Upper lobe of left lung (tissue), 4 donors: ENCODE measurements around the gene PDE5A.

Experiments
- CTCF ChIP-seq, 6 experiments: fragments of 450-650 bp in 4 of 6; fragments of 200-600 bp in 2 of 6; sonication (generic) in 2 of 6; IDR thresholded peaks; one replicate each; pipeline ENCODE4 v1.5.1; 2016 to 2019; ENCODE audit warnings: antibody characterized with exemption in 6 of 6
- EP300 ChIP-seq, 4 donors: sonication (generic); formaldehyde crosslinking; IDR thresholded peaks; one replicate each; pipeline ENCODE4 v1.5.1; 2017; ENCODE audit warnings: antibody characterized with exemption in 4 of 4, control low read depth in 2 of 4
- POLR2A ChIP-seq, 4 donors: fragments of 450-650 bp; IDR thresholded peaks; one replicate each; pipeline ENCODE4 v1.5.1; 2016 to 2017; ENCODE audit warnings: antibody characterized with exemption in 4 of 4, mild to moderate bottlenecking in 2 of 4
- POLR2AphosphoS5 ChIP-seq, 2 donors: sonication (generic); formaldehyde crosslinking; IDR thresholded peaks; one replicate each; pipeline ENCODE4 v1.5.1; 2017; ENCODE audit warnings: antibody characterized with exemption in 2 of 2

- TF ChIP-seq CTCF (IDR thresholded peaks at IDR 0.05) (peak in 5 of 6 experiments; percentile 15 to 82 (median 62)), POLR2AphosphoS5 (IDR thresholded peaks at IDR 0.05) (peak; percentile 98 to 99), EP300 (IDR thresholded peaks at IDR 0.05) (peak in 1 of 4 donors; percentile 89), POLR2A (IDR thresholded peaks at IDR 0.05) (peak; percentile 65 to 90 (median 76))
These were observed 173.9 kb downstream of the PDE5A start for GRCh38 chr4:119454491-119455270.
